Colonic mucosa (tissue), 4 donors: Measurements from ENCODE around the gene SPATA31C1. TPM values are rescaled to one million over a fixed set of nuclear protein-coding genes. Genes with fewer than 3 reads are reported as not detected.
"Not testable (repeated sequence)": the region's sequence is repeated elsewhere in the genome, so short reads cannot be mapped to it uniquely, and the experiment has no call there.

Experiments used
- DNase-seq: peaks from one replicate; pipeline ENCODE4 v3.0.0-alpha.2; 2020
- H3K27ac ChIP-seq: fragments of 200-600 bp; one replicate; pipeline ENCODE4 v1.8.0; 2021
- H3K27me3 ChIP-seq: fragments of 200-600 bp; one replicate; pipeline ENCODE4 v1.8.0; 2021
- H3K36me3 ChIP-seq: fragments of 200-600 bp; one replicate; pipeline ENCODE4 v1.8.0; 2021
- H3K4me1 ChIP-seq: fragments of 200-600 bp; one replicate; pipeline ENCODE4 v1.8.0; 2021; ENCODE audit warnings: mild to moderate bottlenecking
- H3K4me3 ChIP-seq: fragments of 200-600 bp; one replicate; pipeline ENCODE4 v1.8.0; 2021
- H3K9ac ChIP-seq, 2 donors: one replicate each; pipeline ENCODE4 v1.7.0; 2013; ENCODE audit warnings: control low read depth in 2 of 2, low read depth in 2 of 2, low read length in 2 of 2
- H3K9me3 ChIP-seq: fragments of 200-600 bp; one replicate; pipeline ENCODE4 v1.8.0; 2021
- intact Hi-C: fragments of 100-400 bp; cut with DNase I; formaldehyde crosslinking; loops from one replicate; pipeline ENCODE4 v1.14.1; 2022
- total RNA-seq, 2 donors: library from RNA; stranded (reverse); fragmentation: NEBNext Ultra II Directional in 1 of 2; extraction: Animal tissue kit (Norgen Biotek cat#: 25700) in 1 of 2; gene quantifications; one replicate each; pipeline ENCODE4 v1.2.1, GENCODE V29; 2021
- TF ChIP-seq, protein P1 (sequence below): fragments of 200-600 bp; IDR thresholded peaks from one replicate; pipeline ENCODE4 v1.8.0; 2022; ENCODE audit warnings: antibody characterized with exemption, mild to moderate bottlenecking
- donor health status: healthy.
- donor health status: DM: no; HTN: no; CAD: no.
- donor health status: DM: no; HTN: no; CAD: no.

Gene SPATA31C1
- total RNA-seq, 2 donors from 2014 or later: not detected

DNA sequence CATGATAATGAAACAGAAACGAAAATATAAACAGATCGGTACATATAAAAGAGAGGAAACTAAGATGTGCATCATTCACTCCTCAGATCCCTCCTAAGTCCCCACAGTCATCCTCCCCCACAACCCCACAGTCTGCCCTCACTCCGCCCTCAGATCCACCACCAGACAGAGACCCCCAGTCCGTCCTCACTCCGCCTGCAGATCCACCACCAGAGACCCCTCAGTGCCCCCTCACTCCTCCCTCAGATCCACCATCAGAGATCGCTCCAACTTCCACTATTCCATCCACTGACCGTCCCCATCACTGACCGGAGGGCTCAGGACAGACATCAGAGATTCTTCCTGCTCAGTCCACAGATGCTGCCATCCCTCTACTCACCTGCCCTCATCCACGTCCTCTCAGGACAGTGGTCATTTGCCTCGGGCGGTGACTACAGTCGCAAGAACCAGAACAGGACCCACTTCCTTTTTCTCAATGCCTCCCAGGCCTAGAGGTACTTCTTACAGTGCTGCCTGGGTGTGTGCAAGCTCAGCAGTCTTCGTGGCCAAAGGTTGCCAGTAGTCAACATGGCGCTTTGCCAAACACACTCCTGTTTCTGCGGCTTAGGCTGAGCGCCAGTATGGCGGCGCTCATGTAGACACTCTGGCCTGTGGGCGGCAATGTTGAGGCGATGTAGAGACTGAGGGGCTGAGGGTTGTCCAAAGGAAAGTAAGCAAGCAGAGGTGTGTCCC lies 8.3 kb upstream of the SPATA31C1 start:
- Histone ChIP-seq H3K36me3 (no peaks in the 10 kb centered on the region), H3K4me1 (no peaks in the 10 kb centered on the region), H3K27me3 (no peaks in the 10 kb centered on the region), H3K9ac (peak overlapping the region in 1 of 2 donors; percentile 46), H3K9me3 (no peaks in the 10 kb centered on the region), H3K27ac (peak overlapping the region; percentile 53), H3K4me3 (no peak overlapping the region)
- DNase-seq: peak; percentile 96
- TF ChIP-seq, protein P1, sequence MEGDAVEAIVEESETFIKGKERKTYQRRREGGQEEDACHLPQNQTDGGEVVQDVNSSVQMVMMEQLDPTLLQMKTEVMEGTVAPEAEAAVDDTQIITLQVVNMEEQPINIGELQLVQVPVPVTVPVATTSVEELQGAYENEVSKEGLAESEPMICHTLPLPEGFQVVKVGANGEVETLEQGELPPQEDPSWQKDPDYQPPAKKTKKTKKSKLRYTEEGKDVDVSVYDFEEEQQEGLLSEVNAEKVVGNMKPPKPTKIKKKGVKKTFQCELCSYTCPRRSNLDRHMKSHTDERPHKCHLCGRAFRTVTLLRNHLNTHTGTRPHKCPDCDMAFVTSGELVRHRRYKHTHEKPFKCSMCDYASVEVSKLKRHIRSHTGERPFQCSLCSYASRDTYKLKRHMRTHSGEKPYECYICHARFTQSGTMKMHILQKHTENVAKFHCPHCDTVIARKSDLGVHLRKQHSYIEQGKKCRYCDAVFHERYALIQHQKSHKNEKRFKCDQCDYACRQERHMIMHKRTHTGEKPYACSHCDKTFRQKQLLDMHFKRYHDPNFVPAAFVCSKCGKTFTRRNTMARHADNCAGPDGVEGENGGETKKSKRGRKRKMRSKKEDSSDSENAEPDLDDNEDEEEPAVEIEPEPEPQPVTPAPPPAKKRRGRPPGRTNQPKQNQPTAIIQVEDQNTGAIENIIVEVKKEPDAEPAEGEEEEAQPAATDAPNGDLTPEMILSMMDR: peak; percentile 36
- intact Hi-C loops: no loop called here

DNA sequence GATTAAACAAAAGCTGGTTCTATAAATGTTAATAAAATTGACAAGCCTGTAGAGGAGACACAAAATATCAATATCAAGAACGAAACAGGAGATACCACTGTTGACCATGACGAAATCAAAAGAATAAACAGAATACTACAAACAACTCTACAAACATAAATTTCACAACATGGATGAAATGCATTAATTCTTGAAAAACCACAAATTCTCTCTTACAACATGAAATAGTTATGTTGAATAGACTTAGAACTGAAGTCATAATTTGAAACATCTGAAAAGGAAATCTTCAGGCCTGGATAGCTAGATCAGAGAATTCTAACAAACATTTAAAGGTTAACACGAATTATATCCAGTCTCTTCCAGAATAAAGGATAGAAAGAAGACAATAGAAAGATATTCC lies 6.9 kb upstream of the SPATA31C1 start:
- no peaks in the 10 kb centered on the region for H3K27me3 ChIP-seq
- H3K27ac ChIP-seq: no peak overlapping the region
- TF ChIP-seq, protein P1: no peak
- no peak for DNase-seq
- H3K4me1 ChIP-seq: no peaks in the 10 kb centered on the region
- intact Hi-C loops: no loop called here
- H3K36me3 ChIP-seq: no peaks in the 10 kb centered on the region
- no peaks in the 10 kb centered on the region for H3K9me3 ChIP-seq
- H3K9ac ChIP-seq: no peak overlapping the region
- H3K4me3 ChIP-seq: no peak overlapping the region

DNA sequence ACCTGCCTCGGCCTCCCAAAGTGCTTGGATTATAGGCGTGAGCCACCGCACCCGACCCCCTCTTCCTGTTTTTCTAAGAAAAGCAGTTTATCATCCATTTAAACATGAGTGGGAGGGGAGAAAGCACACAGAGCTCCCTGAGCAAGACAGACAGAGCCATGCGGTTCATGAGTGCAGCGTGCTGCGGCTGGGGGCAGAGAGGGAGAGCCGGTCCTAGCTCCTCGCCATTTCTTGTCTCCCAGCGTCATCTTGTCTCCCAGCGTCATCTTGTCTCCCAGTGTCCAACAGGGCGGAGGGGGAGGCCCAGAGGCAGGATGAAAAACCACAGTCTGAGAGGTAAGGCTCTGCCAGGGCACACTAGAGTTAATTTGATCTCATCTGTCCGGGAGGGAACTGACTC lies 1.3 kb downstream of the SPATA31C1 start:
- H3K4me3 ChIP-seq, H3K9me3 ChIP-seq, H3K9ac ChIP-seq, H3K36me3 ChIP-seq, H3K4me1 ChIP-seq, intact Hi-C loops, DNase-seq, H3K27ac ChIP-seq, H3K27me3 ChIP-seq: not testable (repeated sequence)

DNA sequence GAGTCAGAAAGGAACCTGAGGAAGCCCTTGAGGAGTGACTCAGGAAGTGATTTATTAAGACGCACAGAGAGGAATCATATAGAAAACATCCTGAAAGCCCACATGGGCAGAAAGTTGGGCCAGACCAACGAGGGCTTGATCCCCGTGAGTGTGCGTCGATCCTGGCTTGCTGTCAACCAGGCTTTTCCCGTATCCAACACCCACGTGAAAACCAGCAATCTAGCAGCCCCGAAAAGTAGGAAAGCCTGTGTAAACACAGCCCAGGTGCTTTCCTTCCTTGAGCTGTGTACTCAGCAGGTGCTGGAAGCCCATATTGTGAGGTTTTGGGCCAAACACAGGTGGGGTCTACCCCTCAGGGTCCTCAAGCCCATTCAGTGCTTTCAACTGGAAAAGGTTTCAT lies 3.8 kb downstream of the SPATA31C1 start:
- H3K9me3 ChIP-seq, DNase-seq, H3K27me3 ChIP-seq, H3K36me3 ChIP-seq, H3K27ac ChIP-seq, H3K4me3 ChIP-seq, H3K4me1 ChIP-seq, H3K9ac ChIP-seq, intact Hi-C loops: not testable (repeated sequence)

DNA sequence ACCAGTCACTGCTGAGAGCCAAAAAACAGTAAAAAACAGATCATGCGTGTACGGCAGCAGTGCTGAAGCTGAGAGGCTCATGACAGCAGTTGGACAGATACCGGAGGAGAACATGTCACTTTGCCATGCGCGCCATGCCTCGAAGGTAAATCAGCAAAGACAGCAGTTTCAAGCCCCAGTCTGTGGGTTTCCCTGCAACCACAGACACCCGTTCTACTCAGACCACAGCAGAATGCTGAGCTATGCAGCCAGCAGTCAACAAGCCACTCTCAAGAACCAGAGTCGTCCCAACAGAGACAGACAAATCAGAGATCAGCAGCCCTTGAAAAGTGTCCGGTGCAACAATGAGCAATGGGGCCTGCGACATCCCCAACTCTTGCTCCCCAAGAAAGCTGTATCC lies 5.2 kb downstream of the SPATA31C1 start:
- H3K36me3 ChIP-seq, intact Hi-C loops, H3K9me3 ChIP-seq, H3K9ac ChIP-seq, H3K4me1 ChIP-seq, H3K4me3 ChIP-seq, H3K27ac ChIP-seq, DNase-seq, H3K27me3 ChIP-seq: not testable (repeated sequence)

DNA sequence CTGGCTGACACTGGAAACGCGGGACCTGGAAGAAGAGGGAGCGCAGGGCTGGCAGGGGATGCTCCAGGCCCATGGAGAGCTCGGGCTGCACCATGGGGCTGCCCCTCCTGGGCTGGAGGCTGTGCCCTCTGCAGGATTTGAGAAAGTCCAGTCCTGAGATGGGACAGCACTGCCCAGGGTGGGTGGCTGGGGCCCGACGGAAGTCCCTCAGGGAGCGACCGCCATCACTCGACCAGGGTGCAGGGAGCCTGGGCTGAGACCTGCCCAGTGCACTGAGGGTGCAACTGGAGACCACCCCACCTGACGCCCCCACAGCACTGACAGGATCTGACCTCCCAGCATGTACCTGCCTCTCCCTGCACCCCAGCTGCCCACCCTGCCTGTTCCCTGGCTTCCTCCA lies 7.1 kb downstream of the SPATA31C1 start:
- H3K9me3 ChIP-seq, H3K36me3 ChIP-seq, DNase-seq, intact Hi-C loops, H3K27me3 ChIP-seq, H3K27ac ChIP-seq, H3K4me3 ChIP-seq, H3K9ac ChIP-seq, H3K4me1 ChIP-seq: not testable (repeated sequence)

DNA sequence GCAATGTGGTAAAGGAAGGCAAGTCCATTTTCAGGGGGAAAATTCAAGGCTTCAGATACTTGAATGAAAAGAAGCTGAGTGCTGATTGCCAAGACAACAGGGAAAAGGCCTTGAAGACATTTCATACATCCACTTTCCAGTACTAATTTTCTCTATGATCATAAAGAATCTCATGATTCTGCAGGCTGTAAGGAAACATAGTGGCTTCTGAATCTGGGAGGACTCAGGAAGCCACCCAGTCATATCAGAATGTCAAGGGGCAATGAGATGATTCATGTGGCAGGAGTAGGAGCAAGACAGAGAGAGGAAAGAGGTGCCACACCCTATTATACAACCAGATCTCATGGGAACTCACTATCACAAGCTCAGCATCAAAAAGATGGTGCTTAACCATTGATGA lies 11.4 kb downstream of the SPATA31C1 start:
- H3K27ac ChIP-seq, intact Hi-C loops, H3K4me3 ChIP-seq: not testable (repeated sequence)

DNA sequence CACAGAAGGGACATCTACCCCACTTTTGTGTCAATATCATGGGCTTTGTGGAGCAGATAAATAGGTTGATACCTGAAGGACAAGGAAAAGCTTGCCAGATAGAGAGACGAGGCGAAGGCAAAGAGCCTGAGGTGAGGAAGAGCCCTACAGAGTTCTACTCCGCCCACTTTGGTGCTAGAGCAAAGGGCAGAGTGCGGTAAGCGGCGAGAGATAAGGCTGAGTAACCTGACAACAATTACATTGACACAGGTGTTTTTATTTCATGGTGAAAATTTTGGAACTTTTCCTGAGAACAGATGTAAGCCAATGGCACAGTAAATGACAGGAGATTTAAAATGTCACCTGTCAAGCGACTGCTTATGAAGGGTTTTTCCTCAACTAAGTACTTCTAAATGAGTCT lies 16.7 kb downstream of the SPATA31C1 start:
- H3K27me3 ChIP-seq, H3K4me1 ChIP-seq, H3K9me3 ChIP-seq, H3K36me3 ChIP-seq, H3K9ac ChIP-seq, H3K4me3 ChIP-seq, intact Hi-C loops: not testable (repeated sequence)
- peak; percentile 74 for DNase-seq
- H3K27ac ChIP-seq: peak overlapping the region; percentile 36

More for the DNA sequence above, 11.4 kb downstream of the SPATA31C1 start:
- H3K9me3 ChIP-seq, H3K9ac ChIP-seq, H3K36me3 ChIP-seq, DNase-seq, H3K27me3 ChIP-seq, H3K4me1 ChIP-seq: not testable (repeated sequence)

DNA sequence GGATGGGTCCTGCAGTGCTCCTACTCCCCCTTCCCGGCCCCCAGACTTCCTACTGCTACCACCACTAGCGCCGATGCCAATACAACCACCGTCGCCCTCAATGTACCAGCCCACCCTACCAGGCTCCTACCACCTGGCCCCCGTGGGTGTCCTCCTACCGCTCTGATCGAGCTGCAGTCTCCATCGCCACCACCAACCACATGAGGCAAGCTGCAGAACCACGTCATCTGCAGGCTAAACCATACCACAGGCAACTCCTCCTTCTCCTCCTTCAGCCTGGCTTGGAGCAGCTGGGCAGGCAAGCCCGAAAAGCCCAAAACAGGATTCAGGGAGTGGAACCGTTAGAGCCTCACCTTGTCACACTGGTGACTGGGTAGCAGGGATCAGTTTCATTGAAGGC lies 19.6 kb downstream of the SPATA31C1 start:
- H3K4me1 ChIP-seq, DNase-seq, H3K9me3 ChIP-seq, H3K27ac ChIP-seq, H3K27me3 ChIP-seq, H3K4me3 ChIP-seq, H3K36me3 ChIP-seq, intact Hi-C loops, H3K9ac ChIP-seq: not testable (repeated sequence)

DNA sequence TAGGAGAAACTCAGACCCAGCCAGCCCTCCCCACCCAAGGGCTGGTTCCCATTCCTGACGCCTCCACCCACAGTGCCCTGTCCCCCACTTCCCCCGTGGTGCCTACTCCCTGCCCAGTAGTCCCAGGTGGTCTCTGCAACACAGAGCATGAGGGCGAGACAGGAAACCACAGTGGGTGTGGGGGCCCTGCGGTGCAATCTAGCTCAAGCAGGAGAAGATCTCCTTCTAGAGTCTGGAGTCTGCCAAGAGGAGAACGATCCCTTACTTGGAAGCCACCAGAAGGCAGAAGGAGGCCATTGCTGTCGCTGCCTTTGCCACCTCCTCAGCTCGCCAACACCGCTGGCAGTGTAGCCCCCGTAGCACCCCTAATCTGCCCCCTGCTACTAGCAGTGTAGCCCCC lies 20.2 kb downstream of the SPATA31C1 start:
- H3K27me3 ChIP-seq, intact Hi-C loops, H3K4me1 ChIP-seq, H3K36me3 ChIP-seq, H3K4me3 ChIP-seq, H3K9me3 ChIP-seq, DNase-seq, H3K27ac ChIP-seq, H3K9ac ChIP-seq: not testable (repeated sequence)

DNA sequence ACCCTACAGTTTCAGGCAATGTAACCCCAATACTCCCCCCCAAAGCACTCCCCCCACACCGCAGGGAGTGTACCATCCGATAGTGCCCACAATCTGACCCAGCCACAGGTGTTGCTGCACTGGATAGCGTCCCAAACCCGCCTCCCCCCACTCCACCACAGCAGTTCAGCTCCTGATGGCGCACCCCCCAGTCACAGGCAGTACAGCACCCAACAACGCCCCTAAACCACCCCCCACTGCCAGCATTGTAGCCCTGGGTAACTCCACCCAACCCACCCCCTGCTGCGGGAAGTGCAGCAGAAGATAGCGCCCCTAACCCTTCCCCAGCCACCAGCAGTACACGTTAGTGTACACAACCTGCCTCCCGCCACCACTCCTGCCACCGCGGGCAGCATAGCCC lies 20.6 kb downstream of the SPATA31C1 start:
- H3K36me3 ChIP-seq, H3K9me3 ChIP-seq, H3K27ac ChIP-seq, H3K4me1 ChIP-seq, DNase-seq, H3K4me3 ChIP-seq, intact Hi-C loops, H3K27me3 ChIP-seq, H3K9ac ChIP-seq: not testable (repeated sequence)

DNA sequence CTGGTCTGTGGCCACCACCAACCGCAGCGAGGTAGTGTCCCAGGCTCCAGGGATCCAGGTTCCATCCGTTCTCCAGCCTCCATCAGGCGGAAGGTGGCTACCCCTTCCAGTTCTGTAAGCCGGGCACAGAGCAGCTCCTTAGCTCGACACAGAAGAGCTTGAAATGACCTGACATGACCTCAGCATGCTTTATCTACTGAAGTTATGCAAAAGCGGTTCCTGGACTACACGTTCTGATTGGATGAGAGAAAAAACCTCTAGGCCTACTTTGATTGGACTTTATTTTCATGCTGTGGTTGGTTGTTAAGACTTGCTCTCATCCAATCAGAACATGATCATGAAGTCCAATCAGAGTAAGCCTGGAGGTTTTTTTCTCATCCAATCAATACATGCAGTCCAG lies 21.3 kb downstream of the SPATA31C1 start:
- intact Hi-C loops, H3K9ac ChIP-seq, H3K27me3 ChIP-seq, H3K27ac ChIP-seq, H3K36me3 ChIP-seq, H3K4me3 ChIP-seq, DNase-seq, H3K9me3 ChIP-seq, H3K4me1 ChIP-seq: not testable (repeated sequence)
